Measurements from ENCODE around the gene OXNAD1.

Gene OXNAD1

GRCh38 chr3:16329036-16329825 lies 64.2 kb downstream of the OXNAD1 start:
- DNase-seq (ENCODE audit: low spot score) = peak; percentile 46

- no peak for DNase-seq (ENCODE audit: low spot score)
Observed at GRCh38 chr3:16329826-16330129, 64.8 kb downstream of the OXNAD1 start.

GRCh38 chr3:16330351-16330750 lies 65.3 kb downstream of the OXNAD1 start:
- DNase-seq (ENCODE audit: low spot score) = no peak

- DNase-seq (ENCODE audit: low spot score) = no peak
Observed at GRCh38 chr3:16331319-16331883, 66.4 kb downstream of the OXNAD1 start.

- no peak for DNase-seq (ENCODE audit: low spot score)
Observed at GRCh38 chr3:16332904-16333426, 68.0 kb downstream of the OXNAD1 start.

- no peak for DNase-seq (ENCODE audit: low spot score)
Observed at GRCh38 chr3:16334909-16335308, 69.9 kb downstream of the OXNAD1 start.

GRCh38 chr3:16335333-16335732 lies 70.3 kb downstream of the OXNAD1 start:
- no peak for DNase-seq (ENCODE audit: low spot score)

GRCh38 chr3:16335772-16336645 lies 71.0 kb downstream of the OXNAD1 start:
- DNase-seq (ENCODE audit: low spot score) = no peak

- no peak for DNase-seq (ENCODE audit: low spot score)
Observed at GRCh38 chr3:16336825-16337224, 71.8 kb downstream of the OXNAD1 start.

GRCh38 chr3:16337856-16338540 lies 73.0 kb downstream of the OXNAD1 start:
- DNase-seq (ENCODE audit: low spot score) = no peak

GRCh38 chr3:16338999-16339398 lies 74.0 kb downstream of the OXNAD1 start:
- peak; percentile 76 for DNase-seq (ENCODE audit: low spot score)

- no peak for DNase-seq (ENCODE audit: low spot score)
Observed at GRCh38 chr3:16343101-16343500, 78.1 kb downstream of the OXNAD1 start.

GRCh38 chr3:16346413-16347081 lies 81.5 kb downstream of the OXNAD1 start:
- DNase-seq (ENCODE audit: low spot score) = no peak

- DNase-seq (ENCODE audit: low spot score) = no peak
Observed at GRCh38 chr3:16347548-16347947, 82.5 kb downstream of the OXNAD1 start.

- no peak for DNase-seq (ENCODE audit: low spot score)
Observed at GRCh38 chr3:16349986-16350596, 85.1 kb downstream of the OXNAD1 start.

- no peak for DNase-seq (ENCODE audit: low spot score)
Observed at GRCh38 chr3:16350597-16351318, 85.7 kb downstream of the OXNAD1 start.

GRCh38 chr3:16352428-16352827 lies 87.4 kb downstream of the OXNAD1 start:
- no peak for DNase-seq (ENCODE audit: low spot score)

- no peak for DNase-seq (ENCODE audit: low spot score)
Observed at GRCh38 chr3:16354291-16354690, 89.3 kb downstream of the OXNAD1 start.
